RWPE1 (cell line): Measurements from ENCODE around the gene CDK14.
"Not testable (repeated sequence)": the region's sequence is repeated elsewhere in the genome, so short reads cannot be mapped to it uniquely, and the experiment has no call there.

Experiments used
- CTCF ChIA-PET: fragments of 350-600 bp; sonication (Branson Sonifier 250); formaldehyde crosslinking; extraction: SDS; loops from one replicate; lab custom pipeline; 2021; lab: Yijun Ruan, JAX
- POLR2A ChIA-PET: fragments of 400-600 bp; formaldehyde crosslinking; extraction: SDS; loops from one replicate; lab custom pipeline; 2020; ENCODE audit warnings: antibody characterized with exemption; ENCODE audit not compliant: low non-redundant PET; lab: Yijun Ruan, JAX
- DNase-seq: peaks from one replicate; pipeline ENCODE4 v3.0.0; 2012; ENCODE audit warnings: low spot score
- H3K27ac ChIP-seq: fragments of 450-650 bp; 2 replicates; pipeline ENCODE4 v1.5.1; 2017
- CTCF ChIP-seq: fragments of 450-650 bp; conservative IDR thresholded peaks from 2 replicates; pipeline ENCODE4 v1.5.1; 2017; ENCODE audit warnings: low read depth, mild to moderate bottlenecking

CDK14 gene

GRCh38 chr7:90791596-90791995, 195.5 kb downstream of the CDK14 start:
- ChIA-PET POLR2A (no interaction called here), CTCF (no interaction called here)
- TF ChIP-seq CTCF = no peak

GRCh38 chr7:90792301-90792700, 196.2 kb downstream of the CDK14 start:
- H3K27ac ChIP-seq = no peak overlapping the region
- DNase-seq = no peak
- TF ChIP-seq CTCF = no peak
- ChIA-PET POLR2A (no interaction called here), CTCF (interaction anchor here (0.5 to 0.6 kb wide), 2 partner anchors 27 to 45 kb away, joined by 3 read pairs; no protein-coding TSS in a partner anchor)

More at GRCh38 chr7:90791596-90791995, 195.5 kb downstream of the CDK14 start:
- no peak for DNase-seq
- H3K27ac ChIP-seq = no peak overlapping the region

- H3K27ac ChIP-seq, DNase-seq, CTCF ChIA-PET, POLR2A ChIA-PET: not testable (repeated sequence)
Measured at GRCh38 chr7:90794234-90794633, 198.1 kb downstream of the CDK14 start.

- CTCF ChIA-PET = no interaction called here
- no peak overlapping the region for H3K27ac ChIP-seq
- no peak for DNase-seq
- POLR2A ChIA-PET = no interaction called here
- TF ChIP-seq CTCF = no peak
Measured at GRCh38 chr7:90797596-90797995, 201.5 kb downstream of the CDK14 start.

- POLR2A ChIA-PET = no interaction called here
Measured at GRCh38 chr7:90804370-90804769, 208.2 kb downstream of the CDK14 start.

GRCh38 chr7:90815552-90815951, 219.4 kb downstream of the CDK14 start:
- H3K27ac ChIP-seq, POLR2A ChIA-PET, CTCF ChIA-PET, DNase-seq: not testable (repeated sequence)

More at GRCh38 chr7:90804370-90804769, 208.2 kb downstream of the CDK14 start:
- CTCF ChIA-PET = interaction anchor here (0.6 kb wide), 1 partner anchor 8 kb away, joined by 3 read pairs; no protein-coding TSS in a partner anchor
- no peak for DNase-seq
- TF ChIP-seq CTCF = no peak
- H3K27ac ChIP-seq = no peak overlapping the region

GRCh38 chr7:90816511-90817142, 220.5 kb downstream of the CDK14 start:
- peak; percentile 68 for DNase-seq
- ChIA-PET POLR2A (no interaction called here), CTCF (no interaction called here)
- no peak for TF ChIP-seq CTCF
- no peak overlapping the region for H3K27ac ChIP-seq
